ENCODE data around the gene UBE2H.

DNA sequence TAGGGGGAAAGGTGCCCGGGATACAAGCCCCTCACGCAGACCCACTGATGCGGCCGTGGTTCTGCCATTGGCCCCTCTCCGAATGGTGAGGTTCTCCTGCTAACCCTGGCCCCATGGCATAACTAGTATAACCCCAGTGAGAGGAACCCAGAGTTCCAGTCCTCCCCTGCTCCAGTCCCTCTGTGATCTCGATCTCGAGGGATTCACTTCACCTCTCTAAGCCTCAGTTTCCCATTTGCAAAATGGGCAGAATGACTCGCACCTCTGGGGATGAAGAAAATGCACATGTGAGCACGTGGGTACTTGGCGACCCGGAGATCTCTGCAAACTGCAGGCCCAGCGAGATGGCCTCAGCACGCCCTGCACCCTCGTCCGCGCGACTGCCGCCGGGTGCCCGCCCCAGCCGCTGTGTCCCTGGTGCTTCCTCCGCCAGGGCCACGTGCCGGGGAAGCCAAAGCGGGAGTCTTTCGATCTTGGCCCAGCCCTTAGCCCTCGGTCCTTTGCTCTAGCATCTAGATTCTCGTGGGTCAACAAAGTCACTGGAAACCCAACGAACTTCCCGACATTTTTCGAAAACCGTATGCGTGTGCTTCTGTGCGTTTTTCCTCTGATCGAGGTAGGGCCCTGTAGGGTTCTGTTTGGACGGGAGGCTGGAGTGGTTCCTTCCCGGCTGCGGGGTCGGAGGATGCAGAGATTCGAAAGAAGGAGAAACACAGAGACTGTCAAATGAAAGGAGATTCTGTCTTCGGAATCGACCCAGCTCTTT is 169.8 kb downstream of the UBE2H start:
- TF ChIP-seq, protein P1, sequence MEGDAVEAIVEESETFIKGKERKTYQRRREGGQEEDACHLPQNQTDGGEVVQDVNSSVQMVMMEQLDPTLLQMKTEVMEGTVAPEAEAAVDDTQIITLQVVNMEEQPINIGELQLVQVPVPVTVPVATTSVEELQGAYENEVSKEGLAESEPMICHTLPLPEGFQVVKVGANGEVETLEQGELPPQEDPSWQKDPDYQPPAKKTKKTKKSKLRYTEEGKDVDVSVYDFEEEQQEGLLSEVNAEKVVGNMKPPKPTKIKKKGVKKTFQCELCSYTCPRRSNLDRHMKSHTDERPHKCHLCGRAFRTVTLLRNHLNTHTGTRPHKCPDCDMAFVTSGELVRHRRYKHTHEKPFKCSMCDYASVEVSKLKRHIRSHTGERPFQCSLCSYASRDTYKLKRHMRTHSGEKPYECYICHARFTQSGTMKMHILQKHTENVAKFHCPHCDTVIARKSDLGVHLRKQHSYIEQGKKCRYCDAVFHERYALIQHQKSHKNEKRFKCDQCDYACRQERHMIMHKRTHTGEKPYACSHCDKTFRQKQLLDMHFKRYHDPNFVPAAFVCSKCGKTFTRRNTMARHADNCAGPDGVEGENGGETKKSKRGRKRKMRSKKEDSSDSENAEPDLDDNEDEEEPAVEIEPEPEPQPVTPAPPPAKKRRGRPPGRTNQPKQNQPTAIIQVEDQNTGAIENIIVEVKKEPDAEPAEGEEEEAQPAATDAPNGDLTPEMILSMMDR (IDR thresholded peaks at IDR 0.05; ENCODE audit: insufficient read depth, low read length, poor library complexity, severe bottlenecking): no peak
- TF ChIP-seq EZH2phosphoT487 (conservative IDR thresholded peaks at IDR 0.05; ENCODE audit: low read length): no peak
